LHCN-M2 (cell line): Measurements from ENCODE around the gene DGCR2. TPM values are rescaled to one million over a fixed set of nuclear protein-coding genes. Genes with fewer than 3 reads are reported as not detected.
"Not testable (repeated sequence)": the region's sequence is repeated elsewhere in the genome, so short reads cannot be mapped to it uniquely, and the experiment has no call there.

Experiments used
- DNase-seq: peaks from one replicate; pipeline ENCODE4 v3.0.0-alpha.2; 2012; ENCODE audit warnings: low read depth
- total RNA-seq: library from RNA; depleted of rRNA; stranded (reverse); fragments of >200 nt; gene quantifications from 2 replicates; pipeline ENCODE4 v1.2.3, GENCODE V29; 2014

Gene DGCR2
- total RNA-seq, 1 experiment from 2014 or later, result 35.0 TPM

DNA sequence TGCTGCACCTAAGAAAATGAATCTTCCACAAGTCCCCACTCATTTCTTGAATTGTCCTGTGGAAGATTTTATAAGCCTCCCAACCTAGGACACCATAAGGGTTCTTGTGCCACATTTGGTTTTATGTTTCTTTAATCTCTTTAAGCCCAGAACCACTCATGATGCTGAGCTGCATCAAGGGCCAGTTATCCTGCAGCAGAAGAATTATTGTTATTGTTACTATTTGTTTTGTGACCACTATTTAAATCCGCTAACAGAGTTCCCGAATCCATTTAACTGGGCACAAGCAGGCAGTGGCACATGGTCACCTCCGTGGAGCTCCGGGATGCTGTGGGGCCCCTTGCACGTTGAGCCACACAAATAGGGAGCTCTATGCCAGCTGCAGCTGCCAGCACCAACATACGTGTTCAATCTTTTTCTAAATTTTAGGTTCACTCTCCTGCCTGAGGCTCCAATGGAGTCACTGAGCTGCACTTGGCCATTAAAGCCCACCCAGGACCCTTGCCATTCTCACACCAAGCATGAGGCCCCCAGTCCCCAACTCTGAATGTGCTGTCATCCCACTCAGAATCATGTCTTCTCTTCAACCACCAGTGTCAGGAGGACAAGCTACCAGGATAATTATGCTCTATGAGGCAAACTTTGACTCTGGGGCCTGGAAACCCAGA is 60.6 kb downstream of the DGCR2 start:
- DNase-seq, result no peak

DNA sequence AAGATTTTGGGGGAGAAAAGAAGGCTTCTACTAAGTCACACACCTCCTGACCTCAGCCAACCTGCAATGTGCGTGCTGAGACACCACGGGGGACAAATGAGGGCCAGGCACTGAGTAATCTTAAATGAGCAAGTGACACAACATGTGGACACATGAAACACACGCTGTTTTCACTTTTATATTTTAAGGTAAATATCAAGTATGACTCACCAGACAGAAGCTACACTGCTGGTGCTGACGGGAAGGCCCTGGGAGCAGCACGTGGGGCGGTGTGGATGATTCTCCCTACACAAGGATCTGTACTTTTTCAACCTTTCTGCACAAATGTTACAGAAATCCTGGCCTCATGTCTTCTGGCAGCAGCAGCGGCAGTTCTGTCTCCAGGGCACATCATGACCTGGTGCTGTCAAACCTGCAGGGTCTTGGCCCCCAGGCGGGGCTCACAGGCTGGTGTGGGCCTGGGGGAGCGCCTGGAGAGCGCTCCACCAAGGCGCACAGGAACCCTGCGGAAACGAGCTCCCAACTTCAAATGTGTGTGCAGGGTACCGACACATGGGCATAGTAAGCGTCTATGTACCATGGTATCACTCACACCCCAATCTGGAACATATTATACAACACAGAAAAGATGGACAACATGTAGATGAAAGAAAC is 61.7 kb downstream of the DGCR2 start:
- peak; percentile 12 for DNase-seq

GRCh38 chr22:19059481-19060278 is 62.5 kb downstream of the DGCR2 start:
- DNase-seq, result no peak

DNA sequence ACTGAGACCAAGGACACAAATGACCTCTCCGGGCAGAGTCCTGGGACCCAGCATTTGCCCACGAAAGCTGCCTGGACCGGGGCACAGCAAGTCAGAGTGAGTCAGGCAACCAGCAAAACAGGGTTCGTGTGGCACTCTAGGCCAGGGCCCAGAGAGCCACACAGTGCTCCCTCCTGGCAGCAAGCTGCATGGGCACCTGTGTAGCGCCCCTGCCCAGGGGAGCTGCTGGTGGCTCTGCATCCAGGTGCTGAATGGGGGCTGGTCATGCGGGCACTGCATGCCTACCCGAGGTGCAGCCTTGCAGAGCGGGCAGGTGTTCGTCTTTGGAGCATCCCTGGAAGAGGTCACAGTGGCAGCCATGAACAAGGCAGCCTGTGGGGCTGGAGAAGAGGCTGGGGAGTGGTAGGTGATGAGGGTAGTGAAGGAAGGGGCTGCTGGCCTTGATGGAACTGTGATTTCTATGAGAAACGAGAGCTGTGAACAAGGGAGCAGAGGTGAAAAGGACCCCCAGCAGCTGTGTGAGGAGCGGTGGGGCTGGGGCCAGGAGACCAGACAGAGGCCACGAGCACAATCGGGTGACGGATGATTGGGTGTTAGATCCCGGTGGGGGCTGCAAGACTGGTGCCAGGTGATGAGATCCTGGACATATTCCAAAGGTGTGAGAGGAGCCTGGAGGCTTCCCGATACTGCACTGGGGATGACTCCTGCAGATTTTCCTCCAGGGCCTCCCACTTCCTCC is 63.3 kb downstream of the DGCR2 start:
- DNase-seq, result no peak

GRCh38 chr22:19057999-19058491 is 64.2 kb downstream of the DGCR2 start:
- no peak for DNase-seq

DNA sequence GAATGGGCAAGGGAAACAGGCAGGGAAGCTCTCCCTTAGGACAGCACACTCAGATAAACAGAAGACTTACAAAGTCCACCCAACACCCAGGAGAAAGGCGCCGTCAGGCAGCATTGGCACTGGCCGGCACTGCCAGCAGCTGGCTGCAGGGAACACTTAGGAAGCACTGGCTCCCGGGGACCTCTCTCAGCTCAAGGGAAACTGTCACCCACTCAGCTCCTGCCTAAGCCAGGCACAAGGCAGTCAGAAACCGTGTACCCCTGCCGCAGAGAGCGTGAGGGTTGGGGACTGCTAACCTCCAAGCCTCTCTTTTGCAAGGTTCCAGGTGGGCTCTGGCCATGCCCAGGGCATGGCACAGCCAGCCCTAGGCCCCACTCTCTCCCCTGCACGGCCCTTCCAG is 64.7 kb downstream of the DGCR2 start:
- DNase-seq, result no peak

DNA sequence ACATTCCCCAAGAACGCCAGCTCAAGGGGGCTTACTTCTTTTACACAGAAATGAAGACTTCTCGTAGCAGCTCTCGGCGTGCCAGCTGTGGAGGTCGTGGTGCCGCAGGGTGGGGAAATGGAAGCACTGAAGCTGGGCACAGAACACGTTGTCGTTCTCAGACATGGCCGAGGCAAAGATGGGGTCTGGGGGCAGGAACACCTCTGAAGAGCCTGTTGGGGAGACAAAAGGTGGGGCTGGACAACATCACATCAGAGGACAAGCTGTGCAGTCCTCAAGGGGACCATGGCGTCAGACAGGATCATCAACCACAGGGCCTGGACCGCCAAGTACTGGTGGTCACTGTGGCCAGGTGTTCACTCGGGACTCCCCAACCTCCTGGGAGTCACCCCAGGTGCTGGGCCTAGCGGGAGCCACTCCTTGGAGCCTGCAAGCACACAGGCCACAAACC is 65.2 kb downstream of the DGCR2 start:
- no peak for DNase-seq

DNA sequence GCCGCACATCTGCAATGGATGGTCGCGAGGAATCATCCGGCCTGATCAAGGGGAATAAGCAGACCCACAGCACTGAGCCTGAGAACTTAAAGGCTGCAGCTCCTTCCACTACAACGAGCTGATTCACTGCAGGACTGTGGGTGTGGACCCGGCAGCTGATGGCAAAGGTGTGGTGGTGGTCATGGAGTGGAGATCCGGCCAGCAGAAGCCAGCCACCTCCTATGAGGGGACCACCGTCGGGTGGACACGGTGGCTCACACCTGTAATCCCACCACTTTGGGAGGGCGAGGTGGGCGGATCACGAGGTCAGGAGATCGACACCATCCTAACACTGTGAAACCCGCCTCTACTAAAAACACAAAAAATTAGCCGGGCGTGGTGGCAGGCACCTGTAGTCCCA is 66.4 kb downstream of the DGCR2 start:
- DNase-seq, result no peak

- DNase-seq, result no peak
These were observed 69.2 kb downstream of the DGCR2 start for GRCh38 chr22:19052941-19053541.

GRCh38 chr22:19051381-19052072 is 70.7 kb downstream of the DGCR2 start:
- no peak for DNase-seq

DNA sequence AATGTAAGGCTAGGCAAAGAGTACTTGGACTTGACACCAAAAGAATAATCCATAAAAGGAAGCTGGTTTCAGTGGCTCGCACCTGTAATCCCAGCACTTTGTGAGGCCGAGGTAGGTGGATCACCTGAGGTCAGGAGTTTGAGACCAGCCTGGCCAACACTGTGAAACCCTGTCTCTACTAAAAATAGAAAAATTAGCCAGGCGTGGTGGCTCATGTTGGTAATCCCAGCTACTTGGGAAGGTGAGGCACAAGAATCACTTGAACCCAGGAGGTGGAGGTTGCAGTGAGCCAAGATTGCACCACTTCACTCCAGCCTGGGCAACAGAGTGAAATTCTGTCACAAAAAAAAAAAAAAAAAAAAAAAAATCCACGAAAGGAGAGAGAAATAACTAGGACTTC is 71.4 kb downstream of the DGCR2 start:
- DNase-seq, result not testable (repeated sequence)

GRCh38 chr22:19050117-19050516 is 72.1 kb downstream of the DGCR2 start:
- DNase-seq, result no peak

- DNase-seq, result no peak
These were observed 73.7 kb downstream of the DGCR2 start for GRCh38 chr22:19048531-19048930.

- no peak for DNase-seq
These were observed 74.2 kb downstream of the DGCR2 start for GRCh38 chr22:19047993-19048392.

DNA sequence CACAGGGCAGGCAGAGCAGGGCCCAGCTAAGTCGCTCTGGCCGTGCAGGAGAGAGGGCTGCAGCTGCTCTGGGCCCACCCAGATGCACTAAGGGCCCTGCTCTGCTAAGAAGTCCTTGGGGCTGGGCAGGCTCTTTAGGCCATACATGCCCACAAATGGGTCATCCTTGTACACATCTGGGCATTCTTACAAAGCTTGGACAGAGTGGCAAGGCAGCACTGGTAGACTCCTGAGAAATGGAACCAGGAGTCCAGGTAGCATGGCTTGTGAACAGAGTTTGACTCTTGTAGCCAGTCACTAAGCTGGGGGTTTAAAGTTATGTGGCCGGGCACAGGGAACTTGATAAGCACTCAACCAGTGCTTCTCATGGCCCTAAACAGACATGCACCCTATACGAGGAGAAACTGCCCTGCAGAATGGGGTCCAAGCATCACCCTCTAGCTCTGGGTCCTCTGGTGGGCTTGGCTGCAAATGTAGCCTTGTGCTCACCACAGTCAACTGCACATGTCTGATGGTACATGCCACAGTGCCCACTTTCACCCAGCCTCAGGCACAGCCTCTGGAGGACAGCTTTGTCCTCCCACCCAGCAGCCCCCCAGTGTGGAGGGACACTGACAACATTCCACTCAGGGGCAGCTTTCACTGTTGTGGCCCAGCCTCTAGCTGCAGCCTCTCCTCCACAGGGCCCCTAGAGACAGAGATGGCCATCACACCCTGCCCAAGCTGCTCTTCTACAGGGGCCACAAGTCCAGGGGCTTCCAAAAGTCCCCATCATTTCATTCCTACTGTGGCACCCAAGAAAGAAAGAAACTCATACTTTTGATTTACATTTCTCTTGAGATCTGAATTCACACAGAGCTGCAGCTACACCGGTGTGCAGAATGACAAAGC is 75.2 kb downstream of the DGCR2 start:
- DNase-seq, result no peak

DNA sequence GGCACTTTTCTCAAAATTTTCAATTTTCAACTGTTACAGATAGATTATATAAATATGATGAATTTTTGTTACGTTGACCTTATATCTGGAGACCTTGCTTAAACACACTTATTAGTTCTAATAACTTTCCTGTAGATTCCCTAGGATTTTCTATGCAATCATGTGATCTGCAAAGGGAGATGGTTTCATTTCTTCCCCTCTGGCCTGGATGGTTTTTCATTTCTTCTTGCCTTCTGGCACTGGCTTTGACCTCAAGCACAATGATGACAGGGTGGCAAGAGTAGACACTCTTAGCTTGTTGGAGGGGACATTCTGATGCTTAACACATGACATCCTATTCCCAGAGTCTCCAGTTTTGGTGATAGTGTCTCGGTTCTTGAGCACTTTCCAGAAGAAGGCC is 75.9 kb downstream of the DGCR2 start:
- no peak for DNase-seq

- no peak for DNase-seq
These were observed 77.1 kb downstream of the DGCR2 start for GRCh38 chr22:19045094-19045493.

DNA sequence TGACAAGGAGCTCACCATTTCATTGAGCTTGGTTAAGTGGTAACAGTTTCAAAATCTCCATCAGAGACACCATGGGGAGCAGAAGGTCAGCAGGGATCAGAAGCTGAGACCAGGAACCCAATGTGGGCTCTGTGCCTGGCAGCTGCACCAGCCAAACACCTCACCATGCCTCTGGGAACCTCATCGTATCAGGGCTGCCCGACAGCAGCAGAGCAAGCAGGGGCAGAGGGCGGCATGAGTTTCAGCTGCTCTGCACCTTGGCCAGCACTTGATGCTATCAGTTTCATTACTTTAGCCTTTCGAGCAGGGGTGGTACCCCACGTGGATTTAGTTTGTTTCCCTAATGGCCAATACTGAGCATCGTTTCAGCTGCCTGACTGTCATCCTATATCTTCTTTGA is 77.8 kb downstream of the DGCR2 start:
- no peak for DNase-seq
